Measurements from ENCODE around the gene ACTR3C.

DNA sequence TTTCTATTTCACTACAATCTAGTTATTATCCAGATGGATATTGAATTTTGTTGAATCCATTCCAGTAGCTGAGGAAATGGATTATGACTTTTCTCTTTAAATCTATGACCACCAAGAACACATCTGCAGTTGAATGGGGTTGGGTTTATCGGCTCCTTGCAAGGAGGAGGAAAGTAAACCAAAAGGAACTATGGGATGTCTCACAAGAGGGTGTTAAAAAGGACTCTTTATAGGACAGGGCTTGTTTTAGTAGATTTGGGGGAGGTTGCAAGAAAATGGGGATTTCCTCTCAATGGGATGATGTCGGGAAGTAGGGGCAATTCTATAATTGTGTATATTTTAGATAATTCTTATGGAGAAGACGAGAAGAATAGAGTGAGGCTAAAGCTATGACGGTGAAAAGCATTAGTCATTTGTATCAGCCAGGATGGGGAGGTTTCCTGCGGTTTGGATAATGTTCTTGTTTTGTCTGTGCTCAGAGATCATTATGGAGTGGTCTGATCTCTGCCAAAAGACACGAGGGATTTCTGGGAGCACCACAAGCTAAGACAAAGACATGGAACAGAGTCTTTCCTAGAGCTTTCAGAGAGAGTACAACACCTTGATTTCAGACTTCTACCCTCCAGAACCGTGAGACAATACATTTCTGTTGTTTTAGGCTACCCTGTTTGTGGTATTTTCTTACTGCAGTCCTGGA is 5.4 kb downstream of the ACTR3C start:
- TF ChIP-seq CTCF (conservative IDR thresholded peaks at IDR 0.05 in 1 of 2, IDR thresholded peaks at IDR 0.05 in 1 of 2; ENCODE audit: low read depth in 1 of 2, low read length in 2 of 2) (no peak), EZH2 (IDR thresholded peaks at IDR 0.05; ENCODE audit: low read length, missing control alignments) (no peak)

All from fibroblast of lung (primary cell).